SK-N-SH (cell line): ENCODE measurements around the gene NFILZ.

Source experiments
- POLR2AphosphoS5 ChIP-seq: IDR thresholded peaks from 2 replicates; pipeline ENCODE4 v1.6.1; 2012; ENCODE audit warnings: low read depth, low read length
- SMC3 ChIP-seq: IDR thresholded peaks from 2 replicates; pipeline ENCODE4 v1.6.1; 2012; ENCODE audit warnings: low read depth, low read length, improper control_type of control experiment
- TF ChIP-seq, protein P1 (sequence below): fragments of 200-600 bp; sonication (generic); IDR thresholded peaks from 2 replicates; pipeline ENCODE4 v1.6.1; 2017; ENCODE audit warnings: antibody characterized with exemption, mild to moderate bottlenecking, moderate library complexity
- TF ChIP-seq, protein P2 (sequence below): IDR thresholded peaks from 2 replicates; pipeline ENCODE4 v1.4.0; 2012; ENCODE audit warnings: low read depth

DNA sequence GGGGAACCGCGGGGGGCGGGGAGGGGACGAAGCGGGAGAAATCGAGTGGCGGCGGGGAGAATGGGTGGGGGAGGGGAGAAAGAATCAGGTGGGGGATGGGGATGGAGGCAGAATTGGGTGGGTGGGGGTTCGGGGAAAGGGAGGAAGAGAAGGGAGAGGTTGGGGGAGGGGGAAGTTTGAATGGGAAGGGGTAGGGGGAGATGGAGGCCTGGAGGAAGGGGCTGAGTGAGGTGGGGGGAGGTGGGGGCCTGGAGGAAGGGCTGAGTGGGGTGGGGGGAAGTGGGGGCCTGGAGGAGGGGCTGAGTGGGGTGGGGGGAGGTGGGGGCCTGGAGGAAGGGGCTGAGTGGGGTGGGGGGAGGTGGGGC lies 19.5 kb upstream of the NFILZ start:
- TF ChIP-seq POLR2AphosphoS5 (no peak), SMC3 (no peak)
- TF ChIP-seq, protein P1, sequence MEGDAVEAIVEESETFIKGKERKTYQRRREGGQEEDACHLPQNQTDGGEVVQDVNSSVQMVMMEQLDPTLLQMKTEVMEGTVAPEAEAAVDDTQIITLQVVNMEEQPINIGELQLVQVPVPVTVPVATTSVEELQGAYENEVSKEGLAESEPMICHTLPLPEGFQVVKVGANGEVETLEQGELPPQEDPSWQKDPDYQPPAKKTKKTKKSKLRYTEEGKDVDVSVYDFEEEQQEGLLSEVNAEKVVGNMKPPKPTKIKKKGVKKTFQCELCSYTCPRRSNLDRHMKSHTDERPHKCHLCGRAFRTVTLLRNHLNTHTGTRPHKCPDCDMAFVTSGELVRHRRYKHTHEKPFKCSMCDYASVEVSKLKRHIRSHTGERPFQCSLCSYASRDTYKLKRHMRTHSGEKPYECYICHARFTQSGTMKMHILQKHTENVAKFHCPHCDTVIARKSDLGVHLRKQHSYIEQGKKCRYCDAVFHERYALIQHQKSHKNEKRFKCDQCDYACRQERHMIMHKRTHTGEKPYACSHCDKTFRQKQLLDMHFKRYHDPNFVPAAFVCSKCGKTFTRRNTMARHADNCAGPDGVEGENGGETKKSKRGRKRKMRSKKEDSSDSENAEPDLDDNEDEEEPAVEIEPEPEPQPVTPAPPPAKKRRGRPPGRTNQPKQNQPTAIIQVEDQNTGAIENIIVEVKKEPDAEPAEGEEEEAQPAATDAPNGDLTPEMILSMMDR = no peak
- TF ChIP-seq, protein P2, sequence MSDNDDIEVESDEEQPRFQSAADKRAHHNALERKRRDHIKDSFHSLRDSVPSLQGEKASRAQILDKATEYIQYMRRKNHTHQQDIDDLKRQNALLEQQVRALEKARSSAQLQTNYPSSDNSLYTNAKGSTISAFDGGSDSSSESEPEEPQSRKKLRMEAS = no peak
